HepG2 (cell line): Measurements from ENCODE around the gene RCCD1. TPM values are rescaled to one million over a fixed set of nuclear protein-coding genes. Genes with fewer than 3 reads are reported as not detected.

Experiments
- BCL6 ChIP-seq: IDR thresholded peaks from 2 replicates; pipeline ENCODE4 v1.6.1; 2016; ENCODE audit warnings: missing genetic modification reagents, missing compliant biosample characterization
- BHLHE40 ChIP-seq: IDR thresholded peaks from 2 replicates; pipeline ENCODE4 v1.6.1; 2011; ENCODE audit warnings: low read length, improper control_type of control experiment
- ELF1 ChIP-seq: sonication (generic); formaldehyde crosslinking; IDR thresholded peaks from 2 replicates; pipeline ENCODE4 v1.4.0; 2020; ENCODE audit warnings: missing genetic modification reagents
- FOXK1 ChIP-seq: sonication (generic); formaldehyde crosslinking; IDR thresholded peaks from 2 replicates; pipeline ENCODE4 v1.4.0; 2020; ENCODE audit warnings: low read depth, missing genetic modification reagents, borderline replicate concordance
- HDAC2 ChIP-seq: sonication (generic); formaldehyde crosslinking; IDR thresholded peaks from 2 replicates; pipeline ENCODE4 v1.4.0; 2020; ENCODE audit warnings: missing genetic modification reagents
- KDM5A ChIP-seq: fragments of 200-600 bp; sonication (generic); IDR thresholded peaks from 2 replicates; pipeline ENCODE4 v1.7.0; 2018; ENCODE audit warnings: antibody characterized with exemption, mild to moderate bottlenecking, low read length, borderline replicate concordance
- RAD21 ChIP-seq: fragments of 450-650 bp; formaldehyde crosslinking; IDR thresholded peaks from 2 replicates; pipeline ENCODE4 v1.5.0; 2020; ENCODE audit warnings: mild to moderate bottlenecking
- SP2 ChIP-seq: sonication (generic); formaldehyde crosslinking; IDR thresholded peaks from 2 replicates; pipeline ENCODE4 v1.5.1; 2020; ENCODE audit warnings: mild to moderate bottlenecking, missing genetic modification reagents
- SP4 ChIP-seq: sonication (generic); formaldehyde crosslinking; IDR thresholded peaks from 2 replicates; pipeline ENCODE4 v1.8.1; 2023; ENCODE audit warnings: mild to moderate bottlenecking, missing genetic modification reagents
- TBX2 ChIP-seq: sonication (generic); formaldehyde crosslinking; IDR thresholded peaks from 2 replicates; pipeline ENCODE4 v1.5.0; 2020; ENCODE audit warnings: missing genetic modification reagents, mild to moderate bottlenecking, borderline replicate concordance
- ZBTB8A ChIP-seq: sonication (generic); formaldehyde crosslinking; IDR thresholded peaks from 2 replicates; pipeline ENCODE4 v1.4.0; 2020; ENCODE audit warnings: mild to moderate bottlenecking, low read depth, missing genetic modification reagents, borderline replicate concordance
- ZFX ChIP-seq: sonication (generic); formaldehyde crosslinking; IDR thresholded peaks from 2 replicates; pipeline ENCODE4 v1.4.0; 2020; ENCODE audit warnings: mild to moderate bottlenecking, low read depth, missing genetic modification reagents, moderate library complexity
- ZNF10 ChIP-seq: sonication (generic); formaldehyde crosslinking; IDR thresholded peaks from 2 replicates; pipeline ENCODE4 v1.4.0; 2020; ENCODE audit warnings: mild to moderate bottlenecking, low read depth, missing genetic modification reagents, borderline replicate concordance
- ZNF136 ChIP-seq: sonication (generic); formaldehyde crosslinking; IDR thresholded peaks from 2 replicates; pipeline ENCODE4 v1.8.1; 2022; ENCODE audit warnings: low read depth, mild to moderate bottlenecking, moderate library complexity, missing genetic modification reagents
- ZNF296 ChIP-seq: sonication (generic); formaldehyde crosslinking; conservative IDR thresholded peaks from 2 replicates; pipeline ENCODE4 v1.5.0; 2020; ENCODE audit warnings: mild to moderate bottlenecking, missing genetic modification reagents
- ZNF34 ChIP-seq: sonication (generic); formaldehyde crosslinking; IDR thresholded peaks from 2 replicates; pipeline ENCODE4 v1.4.0; 2020; ENCODE audit warnings: mild to moderate bottlenecking, missing genetic modification reagents, borderline replicate concordance
- ZNF441 ChIP-seq: sonication (generic); formaldehyde crosslinking; IDR thresholded peaks from 2 replicates; pipeline ENCODE4 v1.7.0; 2021; ENCODE audit warnings: missing genetic modification reagents, borderline replicate concordance
- ZNF510 ChIP-seq: sonication (generic); formaldehyde crosslinking; IDR thresholded peaks from 2 replicates; pipeline ENCODE4 v1.4.0; 2020; ENCODE audit warnings: low read depth, mild to moderate bottlenecking, missing genetic modification reagents
- ZNF607 ChIP-seq: sonication (generic); formaldehyde crosslinking; IDR thresholded peaks from 2 replicates; pipeline ENCODE4 v1.5.1; 2020; ENCODE audit warnings: missing genetic modification reagents, mild to moderate bottlenecking, borderline replicate concordance
- ZSCAN12 ChIP-seq: sonication (generic); formaldehyde crosslinking; IDR thresholded peaks from 2 replicates; pipeline ENCODE4 v1.9.0; 2021; ENCODE audit warnings: mild to moderate bottlenecking, missing genetic modification reagents
- ZSCAN29 ChIP-seq: sonication (generic); formaldehyde crosslinking; conservative IDR thresholded peaks from 2 replicates; pipeline ENCODE4 v1.4.0; 2020; ENCODE audit warnings: mild to moderate bottlenecking, missing genetic modification reagents
- polyA plus RNA-seq, 8 experiments: library from polyadenylated mRNA; depleted of rRNA in 3 of 8; stranded (reverse) in 7 of 8; unstranded in 1 of 8; fragments of >200 nt; fragmentation: Illumina TruSeq in 4 of 8; extraction: Trizol in 4 of 8; gene quantifications; 2 replicates each; pipeline versions ENCODE4 v1.2.1 to v1.2.3, GENCODE V29; 2011 to 2016; ENCODE audit warnings: low read depth in 4 of 8, missing spikeins in 1 of 8, mixed read lengths in 1 of 8; ENCODE audit not compliant: insufficient read depth in 1 of 8
- total RNA-seq, 5 experiments: library from RNA; depleted of rRNA; stranded (reverse); fragments of >200 nt; fragmentation: Illumina TruSeq; extraction: Trizol; gene quantifications; 2 replicates each; pipeline ENCODE4 v1.2.3, GENCODE V29; 2016; ENCODE audit warnings: low read depth in 1 of 5
- TF ChIP-seq, protein P1 (sequence below): IDR thresholded peaks from 2 replicates; pipeline ENCODE4 v1.6.1; 2016; ENCODE audit warnings: mild to moderate bottlenecking, missing biosample characterization, missing genetic modification reagents
- TF ChIP-seq, protein P2 (sequence below): sonication (generic); formaldehyde crosslinking; IDR thresholded peaks from 2 replicates; pipeline ENCODE4 v1.9.0; 2021; ENCODE audit warnings: missing genetic modification reagents, mild to moderate bottlenecking, borderline replicate concordance
- TF ChIP-seq, protein P3 (sequence below): sonication (generic); formaldehyde crosslinking; IDR thresholded peaks from 2 replicates; pipeline ENCODE4 v1.5.0; 2020; ENCODE audit warnings: missing genetic modification reagents

Gene RCCD1
- total and polyA plus RNA-seq, 2 of the 13 experiments (the other 11 are each of a cell fraction or from before 2014, with no cell fraction given), result 14.1 to 15.1 TPM

DNA sequence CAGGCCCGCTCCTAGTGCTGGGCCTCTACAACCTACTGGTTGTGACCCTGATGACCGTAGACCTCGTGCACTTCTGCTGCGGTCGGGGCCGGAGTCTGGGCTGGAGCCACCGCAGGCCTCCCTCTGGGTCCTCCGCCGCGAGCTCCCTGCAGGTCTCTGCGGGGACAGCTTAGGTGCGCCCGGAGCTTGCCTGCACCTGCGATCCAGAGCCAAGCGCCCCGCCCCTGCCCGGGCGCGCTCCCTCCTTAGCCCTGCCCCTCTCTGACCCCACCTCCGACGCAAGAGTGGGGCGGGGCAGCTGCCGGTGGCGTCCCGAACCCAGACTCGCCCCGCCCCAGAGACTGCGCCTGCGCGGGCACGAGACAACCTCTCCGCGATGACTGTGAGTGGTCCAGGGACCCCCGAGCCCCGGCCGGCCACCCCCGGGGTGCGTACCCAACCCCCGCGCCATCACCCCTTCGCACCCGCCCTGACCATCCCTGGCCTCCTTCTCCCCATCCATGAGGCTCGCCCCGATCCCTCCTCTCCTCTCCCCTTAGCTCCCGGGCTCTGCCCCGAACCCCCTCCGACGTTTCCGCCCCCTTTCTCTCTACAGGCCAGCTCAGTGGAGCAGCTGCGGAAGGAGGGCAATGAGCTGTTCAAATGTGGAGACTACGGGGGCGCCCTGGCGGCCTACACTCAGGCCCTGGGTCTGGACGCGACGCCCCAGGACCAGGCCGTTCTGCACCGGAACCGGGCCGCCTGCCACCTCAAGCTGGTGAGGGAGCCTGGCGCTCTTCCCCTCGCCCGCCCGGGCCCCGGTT is 19.5 kb upstream of the RCCD1 start, which contains the start of gene UNC45A (continued):
- TF ChIP-seq ELF1 (CRISPR knock-in tag) (peak; percentile 8; the same call in 1 of the 2 replicates), ZNF607 (CRISPR knock-in tag) (peak; percentile 53; the same call in 1 of the 2 replicates), TBX2 (CRISPR knock-in tag) (peak; percentile 34; the same call in 1 of the 2 replicates), ZNF510 (peak; percentile 86; the same call in 1 of the 2 replicates), ZNF441 (CRISPR knock-in tag) (0 out of 2 replicates have a peak, but pooled peaks have one; percentile 44), ZNF136 (CRISPR knock-in tag) (no peak), ZNF296 (no peak), RAD21 (no peak), ZFX (peak; percentile 81), ZSCAN29 (no peak), SP2 (0 out of 2 replicates have a peak, but pooled peaks have one; percentile 14), ZNF34 (0 out of 2 replicates have a peak, but pooled peaks have one; percentile 35), SP4 (peak; percentile 62; the same call in 1 of the 2 replicates), KDM5A (peak; percentile 49; the same call in 1 of the 2 replicates), ZNF10 (CRISPR knock-in tag) (no peak), ZBTB8A (peak; percentile 67; the same call in 1 of the 2 replicates), HDAC2 (CRISPR knock-in tag) (peak; percentile 39; the same call in 1 of the 2 replicates), BHLHE40 (0 out of 2 replicates have a peak, but pooled peaks have one; percentile 30), BCL6 (0 out of 2 replicates have a peak, but pooled peaks have one; percentile 6), ZSCAN12 (CRISPR knock-in tag) (0 out of 2 replicates have a peak, but pooled peaks have one; percentile 0), FOXK1 (peak; percentile 27; the same call in 1 of the 2 replicates)
- TF ChIP-seq, protein P1, sequence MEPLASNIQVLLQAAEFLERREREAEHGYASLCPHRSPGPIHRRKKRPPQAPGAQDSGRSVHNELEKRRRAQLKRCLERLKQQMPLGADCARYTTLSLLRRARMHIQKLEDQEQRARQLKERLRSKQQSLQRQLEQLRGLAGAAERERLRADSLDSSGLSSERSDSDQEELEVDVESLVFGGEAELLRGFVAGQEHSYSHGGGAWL (CRISPR knock-in tag), result peak; percentile 62; the same call in 1 of the 2 replicates
- TF ChIP-seq, protein P2, sequence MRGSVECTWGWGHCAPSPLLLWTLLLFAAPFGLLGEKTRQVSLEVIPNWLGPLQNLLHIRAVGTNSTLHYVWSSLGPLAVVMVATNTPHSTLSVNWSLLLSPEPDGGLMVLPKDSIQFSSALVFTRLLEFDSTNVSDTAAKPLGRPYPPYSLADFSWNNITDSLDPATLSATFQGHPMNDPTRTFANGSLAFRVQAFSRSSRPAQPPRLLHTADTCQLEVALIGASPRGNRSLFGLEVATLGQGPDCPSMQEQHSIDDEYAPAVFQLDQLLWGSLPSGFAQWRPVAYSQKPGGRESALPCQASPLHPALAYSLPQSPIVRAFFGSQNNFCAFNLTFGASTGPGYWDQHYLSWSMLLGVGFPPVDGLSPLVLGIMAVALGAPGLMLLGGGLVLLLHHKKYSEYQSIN (CRISPR knock-in tag), result no peak
- TF ChIP-seq, protein P3, sequence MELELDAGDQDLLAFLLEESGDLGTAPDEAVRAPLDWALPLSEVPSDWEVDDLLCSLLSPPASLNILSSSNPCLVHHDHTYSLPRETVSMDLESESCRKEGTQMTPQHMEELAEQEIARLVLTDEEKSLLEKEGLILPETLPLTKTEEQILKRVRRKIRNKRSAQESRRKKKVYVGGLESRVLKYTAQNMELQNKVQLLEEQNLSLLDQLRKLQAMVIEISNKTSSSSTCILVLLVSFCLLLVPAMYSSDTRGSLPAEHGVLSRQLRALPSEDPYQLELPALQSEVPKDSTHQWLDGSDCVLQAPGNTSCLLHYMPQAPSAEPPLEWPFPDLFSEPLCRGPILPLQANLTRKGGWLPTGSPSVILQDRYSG (CRISPR knock-in tag), result 0 out of 2 replicates have a peak, but pooled peaks have one; percentile 9
